GM12878 (cell line): ENCODE measurements around the gene DYNC1LI1. TPM values are rescaled to one million over a fixed set of nuclear protein-coding genes. Genes with fewer than 3 reads are reported as not detected.
A peak's percentile ranks its signal among the peaks of the same experiment; 100 is the strongest.

Experiments
- ATAC-seq: fragments of 200-7000 bp; cut with Tn5 transposase; 3 replicates; pipeline ENCODE4 v1.9.1; 2020; ENCODE audit warnings: mild to moderate bottlenecking, moderate library complexity
- BruUV-seq: library from RNA; stranded (reverse); fragments of 400-500 nt; replicated peaks from 2 replicates; lab custom pipeline; 2021; lab: Mats Ljungman, UMichigan
- CTCF ChIA-PET: fragments of 300-600 bp; sonication (Branson Sonifier 250); formaldehyde crosslinking; extraction: SDS; loops from one replicate; lab custom pipeline; 2021; ENCODE audit warnings: inconsistent platforms; lab: Yijun Ruan, JAX
- POLR2A ChIA-PET: fragments of 350-600 bp; formaldehyde crosslinking; extraction: SDS; loops from one replicate; lab custom pipeline; 2021; ENCODE audit warnings: inconsistent platforms; lab: Charles Lee
- RAD21 ChIA-PET: fragments of 300-600 bp; sonication (Branson Sonifier 250); formaldehyde crosslinking; loops from one replicate; lab custom pipeline; 2023; ENCODE audit warnings: antibody characterized with exemption; ENCODE audit not compliant: unreplicated experiment; lab: Charles Lee
- SMC1A ChIA-PET: fragments of 300-600 bp; sonication (Branson Sonifier 250); formaldehyde crosslinking; loops from one replicate; lab custom pipeline; 2023; ENCODE audit not compliant: unreplicated experiment, uncharacterized antibody; lab: Charles Lee
- DNase-seq: peaks from one replicate; pipeline ENCODE4 v3.0.0-alpha.2; 2011; ENCODE audit warnings: low read depth, low spot score
- FAIRE-seq: peaks from 3 replicates; lab custom pipeline; 2011; peaks lifted over from hg19 to GRCh38; lab: Jason Lieb, UNC
- H2AFZ ChIP-seq: 2 replicates; pipeline ENCODE4 v1.6.0; 2011; ENCODE audit warnings: low read depth, low read length, control low read depth; ENCODE audit not compliant: control insufficient read depth
- H3K27ac ChIP-seq: 2 replicates; pipeline ENCODE4 v1.5.1; 2011; ENCODE audit warnings: control low read depth; ENCODE audit not compliant: control insufficient read depth, insufficient read depth
- H3K27me3 ChIP-seq, 2 experiments: replicated peaks in 1 of 2; 2 replicates each; pipeline versions ENCODE4 v1.6.0 to v1.6.1; 2011; ENCODE audit warnings: low read length in 1 of 2; ENCODE audit not compliant: control insufficient read depth in 2 of 2, insufficient read depth in 2 of 2
- H3K36me3 ChIP-seq, 2 experiments: 2 replicates each; pipeline ENCODE4 v1.5.1; 2011; ENCODE audit warnings: low read length in 1 of 2; ENCODE audit not compliant: control insufficient read depth in 2 of 2, insufficient read depth in 2 of 2
- H3K4me1 ChIP-seq: 2 replicates; pipeline ENCODE4 v1.6.1; 2011; ENCODE audit warnings: mild to moderate bottlenecking, low read length, moderate library complexity, mixed read lengths; ENCODE audit not compliant: control insufficient read depth, insufficient read depth
- H3K4me2 ChIP-seq: 2 replicates; pipeline ENCODE4 v1.6.0; 2011; ENCODE audit warnings: control low read depth; ENCODE audit not compliant: control insufficient read depth, insufficient read depth
- H3K4me3 ChIP-seq: fragments of 200-600 bp; sonication (generic); 2 replicates; pipeline ENCODE4 v1.5.1; 2016
- H3K79me2 ChIP-seq: 2 replicates; pipeline ENCODE4 v1.6.0; 2011; ENCODE audit warnings: low read length; ENCODE audit not compliant: control insufficient read depth, insufficient read depth
- H3K9ac ChIP-seq: 2 replicates; pipeline ENCODE4 v1.8.0; 2011; ENCODE audit warnings: low read length, control low read depth, mixed read lengths; ENCODE audit not compliant: control insufficient read depth, insufficient read depth
- H3K9me3 ChIP-seq: replicated peaks from 3 replicates; pipeline ENCODE4 v1.5.1; 2011; ENCODE audit warnings: mild to moderate bottlenecking, low read length; ENCODE audit not compliant: control insufficient read depth, insufficient read depth
- H4K20me1 ChIP-seq: 2 replicates; pipeline ENCODE4 v1.6.0; 2011; ENCODE audit not compliant: control insufficient read depth, insufficient read depth
- ZNF384 ChIP-seq: IDR thresholded peaks from 2 replicates; pipeline ENCODE4 v1.6.1; 2012; ENCODE audit warnings: low read depth, mild to moderate bottlenecking, low read length, improper control_type of control experiment, borderline replicate concordance
- WGBS: methylation state at CpG from one replicate; pipeline ENCODE4 v1.1.6; 2016; ENCODE audit warnings: low lambda C conversion rate; ENCODE audit not compliant: insufficient replicate concordance, insufficient coverage; ENCODE audit errors: missing lambda C conversion rate; 5-methylcytosine and 5-hydroxymethylcytosine counted together
- in situ Hi-C: fragments of 300-500 bp; cut with MboI; formaldehyde crosslinking; loops from 9 replicates; pipeline ENCODE4 v1.14.3; 2018; ENCODE audit warnings: mixed read lengths
- intact Hi-C: fragments of 100-400 bp; cut with micrococcal nuclease; formaldehyde crosslinking; loops from one replicate; pipeline ENCODE4 v1.14.2; 2022; ENCODE audit not compliant: unreplicated experiment
- polyA plus RNA-seq, 11 experiments: library from polyadenylated mRNA; depleted of rRNA in 4 of 11; unstranded in 6 of 11; stranded (reverse) in 5 of 11; fragments of >200 nt; fragmentation: Nextera tagmentation in 4 of 11; fragmentation: Illumina TruSeq in 1 of 11; extraction: Ambion mirVana in 4 of 11; extraction: Trizol in 1 of 11; gene quantifications; 1 replicate in 1 of 11; 2 replicates in 10 of 11; pipeline versions ENCODE4 v1.2.1 to v1.2.3, GENCODE V29; 2011 to 2016; ENCODE audit warnings: inconsistent platforms in 2 of 11, missing spikeins in 2 of 11, low read depth in 1 of 11
- total RNA-seq, 4 experiments: library from RNA; depleted of rRNA in 3 of 4; stranded (reverse); fragments of >200 nt in 3 of 4; fragmentation: Illumina TruSeq in 1 of 4; extraction: Trizol in 1 of 4; gene quantifications; 2 replicates each; pipeline versions ENCODE4 v1.2.1 to v1.2.3, GENCODE V29; 2013 to 2021
- TF ChIP-seq, protein P1 (sequence below): fragments of 150-350 bp; IDR thresholded peaks from 2 replicates; pipeline ENCODE4 v1.6.1; 2016; ENCODE audit warnings: low read depth, low read length

The DYNC1LI1 gene
- total and polyA plus RNA-seq, 10 of the 15 experiments (the other 5 are each of a cell fraction or from before 2014, with no cell fraction given): 11.5 to 51.7 (median 32.0) TPM

DNA sequence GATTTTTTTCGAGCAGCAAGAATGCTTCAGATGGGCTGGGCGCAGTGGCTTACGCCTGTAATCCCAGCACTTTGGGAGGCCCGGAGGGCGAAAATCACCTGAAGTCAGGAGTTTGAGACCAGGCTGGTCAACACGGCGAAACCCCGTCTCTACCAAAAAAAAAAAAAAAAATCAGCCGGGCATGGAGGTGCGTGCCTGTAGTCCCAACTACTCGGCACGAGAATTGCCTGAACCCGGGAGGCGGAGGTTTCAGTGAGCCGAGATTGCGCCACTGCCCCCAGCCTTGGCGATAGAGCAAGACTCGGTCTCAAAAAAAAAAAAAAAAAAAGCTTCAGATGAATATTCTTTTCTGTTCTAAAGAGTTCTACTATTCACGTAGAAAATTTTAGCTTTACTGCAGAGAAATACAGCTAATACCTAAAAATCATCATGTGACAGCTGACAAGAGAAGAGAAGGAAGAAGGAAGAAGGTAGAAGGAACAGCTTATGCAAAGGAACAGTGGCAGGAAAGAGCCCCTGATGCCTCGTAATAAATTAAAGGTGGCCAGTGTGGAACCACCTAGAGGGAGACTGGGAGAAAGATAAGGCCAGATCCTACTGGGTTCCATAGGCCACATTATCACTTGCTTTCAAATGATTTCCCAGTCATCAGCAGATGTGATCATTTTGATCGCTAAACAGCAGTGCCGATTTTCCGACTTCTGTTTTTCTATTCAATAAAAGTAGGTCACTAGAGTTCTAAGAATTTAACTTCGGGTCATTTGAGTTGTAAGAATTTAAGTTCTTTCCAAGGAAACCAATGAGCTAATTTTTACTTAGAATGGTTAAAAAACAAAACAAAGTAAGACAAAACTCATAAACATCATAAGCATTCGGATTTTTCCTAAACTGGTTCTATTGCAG is 69.5 kb downstream of the DYNC1LI1 start:
- intact Hi-C loops (loop anchor here (5.0 kb wide), 1 partner anchor 79 kb away; no protein-coding TSS in a partner anchor), in situ Hi-C loops (loop anchor here (10.0 kb wide), 2 partner anchors 434 to 584 kb away; no protein-coding TSS in a partner anchor)
- Histone ChIP-seq H3K4me2 (peak overlapping the region; percentile 97), H3K36me3 (no peaks in the 10 kb centered on the region), H3K27ac (no peak overlapping the region), H3K9me3 (no peaks in the 10 kb centered on the region), H4K20me1 (no peaks in the 10 kb centered on the region), H3K27me3 (no peaks in the 10 kb centered on the region), H3K9ac (peak overlapping the region; percentile 83), H3K4me1 (peaks cover 4% of the 10 kb centered on the region; the same call in 1 of the 2 replicates), H2AFZ (no peak overlapping the region), H3K79me2 (peaks cover 16% of the 10 kb centered on the region), H3K4me3 (peak overlapping the region; percentile 88)
- TSS peak; percentile 66 for BruUV-seq
- no peak for FAIRE-seq
- CTCF ChIA-PET: interaction anchor here (0.6 to 2.6 kb wide), 11 partner anchors 9 to 595 kb away, joined by 3 to 13 read pairs (median 4); partner anchors contain the start of gene CMTM7
- TF ChIP-seq ZNF384: peak; percentile 27; the same call in 1 of the 2 replicates
- TF ChIP-seq, protein P1, sequence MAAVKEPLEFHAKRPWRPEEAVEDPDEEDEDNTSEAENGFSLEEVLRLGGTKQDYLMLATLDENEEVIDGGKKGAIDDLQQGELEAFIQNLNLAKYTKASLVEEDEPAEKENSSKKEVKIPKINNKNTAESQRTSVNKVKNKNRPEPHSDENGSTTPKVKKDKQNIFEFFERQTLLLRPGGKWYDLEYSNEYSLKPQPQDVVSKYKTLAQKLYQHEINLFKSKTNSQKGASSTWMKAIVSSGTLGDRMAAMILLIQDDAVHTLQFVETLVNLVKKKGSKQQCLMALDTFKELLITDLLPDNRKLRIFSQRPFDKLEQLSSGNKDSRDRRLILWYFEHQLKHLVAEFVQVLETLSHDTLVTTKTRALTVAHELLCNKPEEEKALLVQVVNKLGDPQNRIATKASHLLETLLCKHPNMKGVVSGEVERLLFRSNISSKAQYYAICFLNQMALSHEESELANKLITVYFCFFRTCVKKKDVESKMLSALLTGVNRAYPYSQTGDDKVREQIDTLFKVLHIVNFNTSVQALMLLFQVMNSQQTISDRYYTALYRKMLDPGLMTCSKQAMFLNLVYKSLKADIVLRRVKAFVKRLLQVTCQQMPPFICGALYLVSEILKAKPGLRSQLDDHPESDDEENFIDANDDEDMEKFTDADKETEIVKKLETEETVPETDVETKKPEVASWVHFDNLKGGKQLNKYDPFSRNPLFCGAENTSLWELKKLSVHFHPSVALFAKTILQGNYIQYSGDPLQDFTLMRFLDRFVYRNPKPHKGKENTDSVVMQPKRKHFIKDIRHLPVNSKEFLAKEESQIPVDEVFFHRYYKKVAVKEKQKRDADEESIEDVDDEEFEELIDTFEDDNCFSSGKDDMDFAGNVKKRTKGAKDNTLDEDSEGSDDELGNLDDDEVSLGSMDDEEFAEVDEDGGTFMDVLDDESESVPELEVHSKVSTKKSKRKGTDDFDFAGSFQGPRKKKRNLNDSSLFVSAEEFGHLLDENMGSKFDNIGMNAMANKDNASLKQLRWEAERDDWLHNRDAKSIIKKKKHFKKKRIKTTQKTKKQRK: no peak
- DNase-seq: no peak
- RAD21 ChIA-PET: interaction anchor here (0.6 to 3.3 kb wide), 15 partner anchors 8 to 1191 kb away, joined by 3 to 27 read pairs (median 4); partner anchors contain the start of genes CMTM7 and CNOT10
- ATAC-seq: peak; percentile 3; the same call in 1 of the 3 replicates
- SMC1A ChIA-PET: interaction anchor here (0.6 to 6.0 kb wide), 19 partner anchors 8 to 423 kb away, joined by 3 to 61 read pairs (median 3); no protein-coding TSS in a partner anchor
- 13% methylated on average over 23 of the region's 25 CpGs for WGBS
- POLR2A ChIA-PET: interaction anchor here (0.6 to 1.3 kb wide), 18 partner anchors 15 to 1313 kb away, joined by 3 to 11 read pairs (median 4); no protein-coding TSS in a partner anchor
